Activated CD8-positive, alpha-beta T cell treated with anti-CD3 and anti-CD28 coated beads for 36 hours (primary cell): ENCODE data around the gene EOLA2. TPM values are rescaled to one million over a fixed set of nuclear protein-coding genes. Genes with fewer than 3 reads are reported as not detected.

Experiments
- ATAC-seq: fragments of 200-7000 bp; cut with Tn5 transposase; one replicate; pipeline ENCODE4 v1.10.0; 2021; ENCODE audit warnings: mild to moderate bottlenecking, moderate library complexity
- CTCF ChIA-PET: fragments of 350-600 bp; sonication (Branson Sonifier 250); formaldehyde crosslinking; loops from one replicate; lab custom pipeline; 2021; ENCODE audit warnings: antibody characterized with exemption; lab: Charles Lee
- POLR2A ChIA-PET: fragments of 350-600 bp; sonication (Branson Sonifier 250); formaldehyde crosslinking; loops from one replicate; lab custom pipeline; 2021; ENCODE audit warnings: antibody characterized with exemption; lab: Charles Lee
- DNase-seq: peaks from one replicate; pipeline ENCODE4 v3.0.0-alpha.2; 2020
- H3K27ac Mint-ChIP-seq: one replicate; pipeline ENCODE4 v1.8.0; 2021; ENCODE audit warnings: mild to moderate bottlenecking, mixed read lengths
- H3K27me3 Mint-ChIP-seq: one replicate; pipeline ENCODE4 v1.8.0; 2021; ENCODE audit warnings: mixed read lengths
- H3K36me3 Mint-ChIP-seq: one replicate; pipeline ENCODE4 v1.8.0; 2021; ENCODE audit warnings: low read depth, mixed read lengths
- H3K4me1 Mint-ChIP-seq: one replicate; pipeline ENCODE4 v1.8.0; 2021; ENCODE audit warnings: low read depth, mixed read lengths
- H3K4me3 Mint-ChIP-seq: one replicate; pipeline ENCODE4 v1.8.0; 2021; ENCODE audit warnings: mild to moderate bottlenecking, moderate library complexity, mixed read lengths
- H3K9me3 Mint-ChIP-seq: one replicate; pipeline ENCODE4 v1.8.0; 2021; ENCODE audit warnings: mixed read lengths
- CTCF ChIP-seq: fragments of 200-600 bp; IDR thresholded peaks from one replicate; pipeline ENCODE4 v1.8.0; 2022; ENCODE audit warnings: antibody characterized with exemption, mild to moderate bottlenecking
- intact Hi-C: fragments of 100-400 bp; cut with micrococcal nuclease; formaldehyde crosslinking; loops from one replicate; pipeline ENCODE4 v1.10.0; 2022
- total RNA-seq, 2 experiments: library from RNA; stranded (reverse); gene quantifications; one replicate each; pipeline ENCODE4 v1.2.3, GENCODE V29; 2021

EOLA2 gene
- total RNA-seq, 2 experiments from 2014 or later, result 23.2 to 25.8 TPM

- H3K9me3 Mint-ChIP-seq, result peaks cover 5% of the 10 kb centered on the region
- H3K4me1 Mint-ChIP-seq, result peaks cover 14% of the 10 kb centered on the region
- intact Hi-C loops, result no loop called here
- no peak for TF ChIP-seq CTCF
- H3K27me3 Mint-ChIP-seq, result no peaks in the 10 kb centered on the region
- CTCF ChIA-PET, result interaction anchor here (0.8 to 1.2 kb wide), 3 partner anchors 21 to 114 kb away, joined by 3 read pairs; partner anchors contain the start of gene EOLA2
- H3K27ac Mint-ChIP-seq, result peak overlapping the region; percentile 59
- no peak overlapping the region for H3K4me3 Mint-ChIP-seq
- DNase-seq (peak; percentile 51), ATAC-seq (peak; percentile 97)
- POLR2A ChIA-PET, result no interaction called here
- H3K36me3 Mint-ChIP-seq, result peaks cover 1% of the 10 kb centered on the region
These were observed 21.4 kb downstream of the EOLA2 start for GRCh38 chrX:149916745-149917392.

GRCh38 chrX:149910178-149910695 is 28.1 kb downstream of the EOLA2 start:
- H3K36me3 Mint-ChIP-seq, result peaks cover 1% of the 10 kb centered on the region
- peaks cover 5% of the 10 kb centered on the region for H3K4me1 Mint-ChIP-seq
- H3K27me3 Mint-ChIP-seq, result no peaks in the 10 kb centered on the region
- ChIA-PET CTCF (interaction anchor here (1.6 kb wide), 1 partner anchor 38 kb away, joined by 4 read pairs; no protein-coding TSS in a partner anchor), POLR2A (no interaction called here)
- ATAC-seq (no peak), DNase-seq (no peak)
- no peak for TF ChIP-seq CTCF
- H3K9me3 Mint-ChIP-seq, result peaks cover 5% of the 10 kb centered on the region
- H3K4me3 Mint-ChIP-seq, result no peak overlapping the region
- H3K27ac Mint-ChIP-seq, result no peak overlapping the region
- intact Hi-C loops, result no loop called here

DNA sequence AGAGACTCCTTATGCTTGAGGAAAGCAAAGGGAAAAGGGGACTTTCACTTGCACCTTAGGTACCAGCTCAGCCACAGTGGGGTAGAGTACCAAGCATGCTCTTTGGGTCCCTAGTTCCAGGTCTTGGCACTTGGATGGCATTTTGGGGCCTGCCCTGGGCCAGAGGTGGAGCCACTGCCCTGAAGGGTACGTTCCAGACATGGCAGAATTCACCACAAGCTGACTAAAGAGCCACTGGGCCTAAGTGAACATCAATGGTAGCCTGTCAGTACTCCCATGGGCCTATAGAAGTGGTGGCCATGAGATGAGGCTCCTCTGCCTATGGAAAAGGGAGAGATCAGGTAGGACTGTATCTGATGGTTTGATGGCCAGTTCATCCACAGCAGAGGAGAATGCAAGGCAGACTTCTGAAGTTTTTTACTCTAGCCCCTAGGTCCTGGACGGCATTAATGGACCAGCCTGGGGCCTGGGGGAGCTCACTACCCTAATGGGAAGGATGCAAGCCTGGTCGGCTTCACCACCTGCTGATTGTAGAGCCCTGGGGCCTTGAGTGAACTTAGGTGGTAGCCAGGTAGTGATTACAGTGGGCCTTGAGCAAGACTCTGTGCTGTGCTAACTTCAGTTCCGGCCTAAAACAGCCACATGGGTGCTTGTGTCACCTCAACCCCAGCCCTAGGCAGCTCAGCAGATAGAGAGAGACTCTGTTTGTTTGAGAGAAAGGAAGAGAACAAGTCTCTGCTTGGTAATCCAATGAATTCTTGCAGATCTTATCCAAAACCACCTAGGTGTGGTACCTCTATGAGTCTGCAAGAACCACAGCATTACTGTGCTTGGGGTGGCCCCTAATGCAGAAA is 28.7 kb downstream of the EOLA2 start:
- intact Hi-C loops, result loop anchor here (10.0 kb wide), 1 partner anchor 75 kb away; no protein-coding TSS in a partner anchor
- peaks cover 5% of the 10 kb centered on the region for H3K9me3 Mint-ChIP-seq
- H3K27me3 Mint-ChIP-seq, result no peaks in the 10 kb centered on the region
- H3K36me3 Mint-ChIP-seq, result peaks cover 1% of the 10 kb centered on the region
- ChIA-PET CTCF (interaction anchor here (1.0 to 1.6 kb wide), 2 partner anchors 9 to 37 kb away, joined by 3 to 4 read pairs; no protein-coding TSS in a partner anchor), POLR2A (no interaction called here)
- no peak overlapping the region for H3K4me3 Mint-ChIP-seq
- no peak overlapping the region for H3K27ac Mint-ChIP-seq
- TF ChIP-seq CTCF, result no peak
- peaks cover 4% of the 10 kb centered on the region for H3K4me1 Mint-ChIP-seq
- DNase-seq, result peak; percentile 39
- peak; percentile 80 for ATAC-seq

DNA sequence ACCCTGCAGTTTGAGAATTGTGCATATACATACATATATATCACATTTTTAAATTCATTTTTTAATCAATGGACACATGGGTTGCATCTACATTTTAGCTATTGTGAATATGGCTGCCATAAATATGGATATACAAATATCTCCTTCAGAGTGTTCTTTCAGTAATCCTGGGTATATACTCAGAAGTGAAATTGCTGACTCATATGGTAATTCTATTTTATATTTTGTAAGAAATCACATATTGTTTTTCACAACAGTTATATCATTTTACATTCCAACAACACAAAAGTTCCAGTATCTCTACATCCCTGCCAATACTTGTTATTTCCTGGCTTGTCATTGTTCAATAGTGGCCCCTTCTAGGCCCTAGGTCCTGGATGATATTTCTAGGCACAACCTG is 29.6 kb downstream of the EOLA2 start:
- H3K4me3 Mint-ChIP-seq, result no peak overlapping the region
- H3K4me1 Mint-ChIP-seq, result peaks cover 10% of the 10 kb centered on the region
- intact Hi-C loops, result loop anchor here (10.0 kb wide), 1 partner anchor 74 kb away; no protein-coding TSS in a partner anchor
- no peak for ATAC-seq
- DNase-seq, result no peak
- ChIA-PET POLR2A (no interaction called here), CTCF (interaction anchor here (1.0 to 1.6 kb wide), 2 partner anchors 8 to 36 kb away, joined by 3 to 4 read pairs; no protein-coding TSS in a partner anchor)
- no peak for TF ChIP-seq CTCF
- no peaks in the 10 kb centered on the region for H3K27me3 Mint-ChIP-seq
- no peak overlapping the region for H3K27ac Mint-ChIP-seq
- peaks cover 1% of the 10 kb centered on the region for H3K9me3 Mint-ChIP-seq
- peaks cover 1% of the 10 kb centered on the region for H3K36me3 Mint-ChIP-seq
